ENCODE measurements around the gene NLGN3. TPM values are rescaled to one million over a fixed set of nuclear protein-coding genes. Genes with fewer than 3 reads are reported as not detected.

The NLGN3 gene
- total RNA-seq, 1 donor from 2014 or later, result 3.1 TPM

- no peak for TF ChIP-seq CTCF (IDR thresholded peaks at IDR 0.05; ENCODE audit: partially characterized antibody, unreplicated experiment)
- H3K27me3 Mint-ChIP-seq (ENCODE audit: unreplicated experiment), result no peaks in the 10 kb centered on the region
- H3K27ac Mint-ChIP-seq (ENCODE audit: unreplicated experiment), result no peak overlapping the region
- no peak for DNase-seq
- H3K4me1 Mint-ChIP-seq (ENCODE audit: low read depth, unreplicated experiment), result no peaks in the 10 kb centered on the region
- no peaks in the 10 kb centered on the region for H3K36me3 Mint-ChIP-seq (ENCODE audit: unreplicated experiment)
- no peaks in the 10 kb centered on the region for H3K9me3 Mint-ChIP-seq (ENCODE audit: unreplicated experiment)
- H3K4me3 Mint-ChIP-seq (ENCODE audit: unreplicated experiment), result no peak overlapping the region
Observed at GRCh38 chrX:71160475-71160874, 15.8 kb downstream of the NLGN3 start.

- DNase-seq, result no peak
- Mint-ChIP-seq H3K27ac (ENCODE audit: unreplicated experiment) (no peak overlapping the region), H3K36me3 (ENCODE audit: unreplicated experiment) (no peaks in the 10 kb centered on the region), H3K4me3 (ENCODE audit: unreplicated experiment) (no peak overlapping the region), H3K4me1 (ENCODE audit: low read depth, unreplicated experiment) (no peaks in the 10 kb centered on the region), H3K9me3 (ENCODE audit: unreplicated experiment) (no peaks in the 10 kb centered on the region), H3K27me3 (ENCODE audit: unreplicated experiment) (no peaks in the 10 kb centered on the region)
- TF ChIP-seq CTCF (IDR thresholded peaks at IDR 0.05; ENCODE audit: partially characterized antibody, unreplicated experiment), result no peak
Observed at GRCh38 chrX:71162981-71163380, 18.3 kb downstream of the NLGN3 start.

- DNase-seq, result no peak
- no peak overlapping the region for H3K27ac Mint-ChIP-seq (ENCODE audit: unreplicated experiment)
- no peaks in the 10 kb centered on the region for H3K4me1 Mint-ChIP-seq (ENCODE audit: low read depth, unreplicated experiment)
- no peaks in the 10 kb centered on the region for H3K27me3 Mint-ChIP-seq (ENCODE audit: unreplicated experiment)
- no peak overlapping the region for H3K4me3 Mint-ChIP-seq (ENCODE audit: unreplicated experiment)
- no peak for TF ChIP-seq CTCF (IDR thresholded peaks at IDR 0.05; ENCODE audit: partially characterized antibody, unreplicated experiment)
- H3K9me3 Mint-ChIP-seq (ENCODE audit: unreplicated experiment), result no peaks in the 10 kb centered on the region
- no peaks in the 10 kb centered on the region for H3K36me3 Mint-ChIP-seq (ENCODE audit: unreplicated experiment)
Observed at GRCh38 chrX:71164071-71164470, 19.4 kb downstream of the NLGN3 start.

- H3K4me1 Mint-ChIP-seq (ENCODE audit: low read depth, unreplicated experiment), result peaks cover 1% of the 10 kb centered on the region
- no peaks in the 10 kb centered on the region for H3K27me3 Mint-ChIP-seq (ENCODE audit: unreplicated experiment)
- H3K4me3 Mint-ChIP-seq (ENCODE audit: unreplicated experiment), result no peak overlapping the region
- H3K36me3 Mint-ChIP-seq (ENCODE audit: unreplicated experiment), result no peaks in the 10 kb centered on the region
- no peaks in the 10 kb centered on the region for H3K9me3 Mint-ChIP-seq (ENCODE audit: unreplicated experiment)
- no peak overlapping the region for H3K27ac Mint-ChIP-seq (ENCODE audit: unreplicated experiment)
- no peak for DNase-seq
- no peak for TF ChIP-seq CTCF (IDR thresholded peaks at IDR 0.05; ENCODE audit: partially characterized antibody, unreplicated experiment)
Observed at GRCh38 chrX:71166461-71166860, 21.8 kb downstream of the NLGN3 start.

GRCh38 chrX:71167031-71167781, 22.6 kb downstream of the NLGN3 start:
- Mint-ChIP-seq H3K27ac (ENCODE audit: unreplicated experiment) (no peak overlapping the region), H3K4me3 (ENCODE audit: unreplicated experiment) (no peak overlapping the region), H3K9me3 (ENCODE audit: unreplicated experiment) (no peaks in the 10 kb centered on the region)

More at GRCh38 chrX:71167031-71167781, 22.6 kb downstream of the NLGN3 start:
- TF ChIP-seq CTCF (IDR thresholded peaks at IDR 0.05; ENCODE audit: partially characterized antibody, unreplicated experiment), result no peak
- no peaks in the 10 kb centered on the region for H3K27me3 Mint-ChIP-seq (ENCODE audit: unreplicated experiment)
- H3K36me3 Mint-ChIP-seq (ENCODE audit: unreplicated experiment), result no peaks in the 10 kb centered on the region
- no peak for DNase-seq
- peaks cover 5% of the 10 kb centered on the region for H3K4me1 Mint-ChIP-seq (ENCODE audit: low read depth, unreplicated experiment)

All from glutamatergic neuron (in vitro differentiated cells).